ENCODE measurements around the gene HAVCR1.
A peak's percentile ranks its signal among the peaks of the same experiment; 100 is the strongest.
"Not testable (repeated sequence)": the region's sequence is repeated elsewhere in the genome, so short reads cannot be mapped to it uniquely, and the experiment has no call there.

Gene HAVCR1

GRCh38 chr5:157049605-157050004 lies 9.3 kb downstream of the HAVCR1 start:
- no peak for DNase-seq (ENCODE audit: low spot score)

- DNase-seq (ENCODE audit: low spot score): no peak
Observed at GRCh38 chr5:157047898-157048297, 11.0 kb downstream of the HAVCR1 start.

GRCh38 chr5:157047016-157047415 lies 11.9 kb downstream of the HAVCR1 start:
- DNase-seq (ENCODE audit: low spot score): not testable (repeated sequence)

GRCh38 chr5:157046041-157046440 lies 12.9 kb downstream of the HAVCR1 start:
- DNase-seq (ENCODE audit: low spot score): no peak

- DNase-seq (ENCODE audit: low spot score): no peak
Observed at GRCh38 chr5:157045601-157046000, 13.3 kb downstream of the HAVCR1 start.

GRCh38 chr5:157038568-157039187 lies 20.2 kb downstream of the HAVCR1 start:
- no peak for DNase-seq (ENCODE audit: low spot score)

- DNase-seq (ENCODE audit: low spot score): not testable (repeated sequence)
Observed at GRCh38 chr5:157034106-157035072, 24.5 kb downstream of the HAVCR1 start.

- no peak for DNase-seq (ENCODE audit: low spot score)
Observed at GRCh38 chr5:157033071-157033583, 25.8 kb downstream of the HAVCR1 start.

GRCh38 chr5:157030692-157031091 lies 28.2 kb downstream of the HAVCR1 start:
- DNase-seq (ENCODE audit: low spot score): peak; percentile 14

GRCh38 chr5:157029457-157029856 lies 29.5 kb downstream of the HAVCR1 start:
- no peak for DNase-seq (ENCODE audit: low spot score)

GRCh38 chr5:157027663-157028062 lies 31.3 kb downstream of the HAVCR1 start:
- DNase-seq (ENCODE audit: low spot score): not testable (repeated sequence)

- no peak for DNase-seq (ENCODE audit: low spot score)
Observed at GRCh38 chr5:157026789-157027424, 32.0 kb downstream of the HAVCR1 start.

GRCh38 chr5:157025093-157025698 lies 33.7 kb downstream of the HAVCR1 start:
- DNase-seq (ENCODE audit: low spot score): peak; percentile 63

GRCh38 chr5:157024208-157024959 lies 34.5 kb downstream of the HAVCR1 start:
- no peak for DNase-seq (ENCODE audit: low spot score)

- DNase-seq (ENCODE audit: low spot score): no peak
Observed at GRCh38 chr5:157022024-157022423, 36.9 kb downstream of the HAVCR1 start.

GRCh38 chr5:157020511-157021222 lies 38.2 kb downstream of the HAVCR1 start:
- no peak for DNase-seq (ENCODE audit: low spot score)

GRCh38 chr5:157020002-157020401 lies 38.9 kb downstream of the HAVCR1 start:
- DNase-seq (ENCODE audit: low spot score): no peak

GRCh38 chr5:157014143-157014542 lies 44.8 kb downstream of the HAVCR1 start:
- not testable (repeated sequence) for DNase-seq (ENCODE audit: low spot score)

- no peak for DNase-seq (ENCODE audit: low spot score)
Observed at GRCh38 chr5:157006262-157006661, 52.7 kb downstream of the HAVCR1 start.

GRCh38 chr5:157004893-157005551 lies 53.9 kb downstream of the HAVCR1 start:
- no peak for DNase-seq (ENCODE audit: low spot score)
